HCT116 (cell line): Measurements from ENCODE around the gene PARG.

Source experiments
- POLR2A ChIP-seq: IDR thresholded peaks from 2 replicates; pipeline ENCODE4 v1.7.0; 2011; ENCODE audit warnings: borderline replicate concordance; ENCODE audit not compliant: insufficient read depth, insufficient read length; ENCODE audit errors: extremely low read depth
- TF ChIP-seq, protein P1 (sequence below), 3 experiments: fragments of 200-600 bp in 1 of 3; sonication (generic) in 1 of 3; IDR thresholded peaks in 2 of 3; conservative IDR thresholded peaks in 1 of 3; 2 replicates each; pipeline ENCODE4 v1.5.1; 2012 to 2017; ENCODE audit warnings: low read depth in 2 of 3, low read length in 2 of 3, antibody characterized with exemption in 1 of 3, borderline replicate concordance in 1 of 3, control low read depth in 1 of 3, mild to moderate bottlenecking in 1 of 3, mixed read lengths in 1 of 3, mixed run types in 1 of 3, moderate library complexity in 1 of 3; ENCODE audit not compliant: insufficient read depth in 1 of 3

DNA sequence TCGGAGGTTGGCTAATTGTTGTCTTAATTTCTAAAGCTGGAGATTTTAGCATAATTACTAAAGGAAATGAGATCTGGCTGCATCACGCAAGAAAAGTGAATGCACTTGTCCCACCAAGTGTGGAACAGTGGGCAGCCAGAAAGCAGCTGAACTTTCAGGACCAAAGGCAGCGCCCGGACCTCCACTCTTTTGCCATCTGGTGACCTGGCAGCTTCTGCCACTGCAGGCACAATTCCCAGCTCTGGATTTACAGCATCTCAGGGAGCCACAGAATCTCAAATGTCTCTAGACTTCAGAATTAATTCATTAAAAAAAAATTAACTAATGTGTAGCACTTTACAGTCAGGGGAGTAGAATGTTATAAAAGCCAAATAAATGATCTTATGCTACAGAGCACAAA is 165.0 kb downstream of the PARG start:
- TF ChIP-seq, protein P1, sequence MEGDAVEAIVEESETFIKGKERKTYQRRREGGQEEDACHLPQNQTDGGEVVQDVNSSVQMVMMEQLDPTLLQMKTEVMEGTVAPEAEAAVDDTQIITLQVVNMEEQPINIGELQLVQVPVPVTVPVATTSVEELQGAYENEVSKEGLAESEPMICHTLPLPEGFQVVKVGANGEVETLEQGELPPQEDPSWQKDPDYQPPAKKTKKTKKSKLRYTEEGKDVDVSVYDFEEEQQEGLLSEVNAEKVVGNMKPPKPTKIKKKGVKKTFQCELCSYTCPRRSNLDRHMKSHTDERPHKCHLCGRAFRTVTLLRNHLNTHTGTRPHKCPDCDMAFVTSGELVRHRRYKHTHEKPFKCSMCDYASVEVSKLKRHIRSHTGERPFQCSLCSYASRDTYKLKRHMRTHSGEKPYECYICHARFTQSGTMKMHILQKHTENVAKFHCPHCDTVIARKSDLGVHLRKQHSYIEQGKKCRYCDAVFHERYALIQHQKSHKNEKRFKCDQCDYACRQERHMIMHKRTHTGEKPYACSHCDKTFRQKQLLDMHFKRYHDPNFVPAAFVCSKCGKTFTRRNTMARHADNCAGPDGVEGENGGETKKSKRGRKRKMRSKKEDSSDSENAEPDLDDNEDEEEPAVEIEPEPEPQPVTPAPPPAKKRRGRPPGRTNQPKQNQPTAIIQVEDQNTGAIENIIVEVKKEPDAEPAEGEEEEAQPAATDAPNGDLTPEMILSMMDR (IDR thresholded peaks at IDR 0.05 in 2 of 3, conservative IDR thresholded peaks at IDR 0.05 in 1 of 3; ENCODE audit: borderline replicate concordance in 1 of 3, insufficient read depth in 1 of 3, low read depth in 2 of 3, low read length in 2 of 3): no peak
- no peak for TF ChIP-seq POLR2A
